GM19240 (cell line): Measurements from ENCODE around the gene FAM47E.
"Not testable (repeated sequence)": the region's sequence is repeated elsewhere in the genome, so short reads cannot be mapped to it uniquely, and the experiment has no call there.

ENCODE experiments used
- DNase-seq: peaks from one replicate; pipeline ENCODE4 v3.0.0; 2011; ENCODE audit warnings: low spot score; ENCODE audit not compliant: insufficient read length

FAM47E gene

GRCh38 chr4:76270244-76271175 lies 19.0 kb downstream of the FAM47E start:
- DNase-seq = no peak

- DNase-seq = no peak
Observed at GRCh38 chr4:76271248-76271647, 19.7 kb downstream of the FAM47E start.

- no peak for DNase-seq
Observed at GRCh38 chr4:76272073-76272472, 20.6 kb downstream of the FAM47E start.

- DNase-seq = no peak
Observed at GRCh38 chr4:76272582-76272981, 21.1 kb downstream of the FAM47E start.

GRCh38 chr4:76272999-76273398 lies 21.5 kb downstream of the FAM47E start:
- DNase-seq = no peak

GRCh38 chr4:76275486-76276124 lies 24.1 kb downstream of the FAM47E start:
- DNase-seq = no peak

GRCh38 chr4:76276813-76277212 lies 25.3 kb downstream of the FAM47E start:
- DNase-seq = no peak

- DNase-seq = no peak
Observed at GRCh38 chr4:76277667-76278066, 26.1 kb downstream of the FAM47E start.

- DNase-seq = no peak
Observed at GRCh38 chr4:76278583-76278982, 27.1 kb downstream of the FAM47E start.

- DNase-seq = no peak
Observed at GRCh38 chr4:76279462-76279861, 27.9 kb downstream of the FAM47E start.

GRCh38 chr4:76280488-76281441 lies 29.2 kb downstream of the FAM47E start:
- DNase-seq = no peak

- not testable (repeated sequence) for DNase-seq
Observed at GRCh38 chr4:76281594-76281993, 30.1 kb downstream of the FAM47E start.

GRCh38 chr4:76282941-76283689 lies 31.6 kb downstream of the FAM47E start:
- DNase-seq = no peak

- no peak for DNase-seq
Observed at GRCh38 chr4:76283900-76284299, 32.4 kb downstream of the FAM47E start.

- not testable (repeated sequence) for DNase-seq
Observed at GRCh38 chr4:76287811-76288210, 36.3 kb downstream of the FAM47E start.

- no peak for DNase-seq
Observed at GRCh38 chr4:76292730-76293129, 41.2 kb downstream of the FAM47E start.

- DNase-seq = no peak
Observed at GRCh38 chr4:76293772-76294171, 42.3 kb downstream of the FAM47E start.

- no peak for DNase-seq
Observed at GRCh38 chr4:76296286-76296820, 44.8 kb downstream of the FAM47E start.

GRCh38 chr4:76298227-76298626 lies 46.7 kb downstream of the FAM47E start:
- DNase-seq = no peak

GRCh38 chr4:76300012-76300411 lies 48.5 kb downstream of the FAM47E start:
- DNase-seq = no peak
